T-cell (primary cell): ENCODE results near the gene TMEM123. TPM values are rescaled to one million over a fixed set of nuclear protein-coding genes. Genes with fewer than 3 reads are reported as not detected.

Experiments
- ATAC-seq, 4 experiments: fragments of 200-7000 bp in 3 of 4; fragments of 150-1000 bp in 1 of 4; cut with Tn5 transposase; replicated peaks in 1 of 4; 1 replicate in 3 of 4; 2 replicates in 1 of 4; pipeline ENCODE4 v1.10.0; 2021; ENCODE audit warnings: moderate library complexity in 3 of 4, mild to moderate bottlenecking in 2 of 4, moderate number of reproducible peaks in 1 of 4
- CTCF ChIA-PET, 2 donors: fragments of 300-600 bp; sonication (Branson Sonifier 250); formaldehyde crosslinking; loops; one replicate each; lab custom pipeline; 2022; ENCODE audit warnings: antibody characterized with exemption in 2 of 2; lab: Charles Lee
- POLR2A ChIA-PET, 2 donors: fragments of 300-600 bp; sonication (Branson Sonifier 250); formaldehyde crosslinking; loops; one replicate each; lab custom pipeline; 2022; ENCODE audit warnings: antibody characterized with exemption in 2 of 2; lab: Charles Lee
- DNase-seq, 35 experiments: peaks; one replicate each; pipeline versions ENCODE4 v3.0.0 to v3.0.0-alpha.2; 2013 to 2023
- H3K27ac ChIP-seq: one replicate; pipeline ENCODE4 v1.5.1; 2013; ENCODE audit warnings: low read length
- H3K27me3 ChIP-seq, 2 experiments: replicated peaks in 1 of 2; 1 replicate in 1 of 2; 2 replicates in 1 of 2; pipeline versions ENCODE4 v1.6.1 to v1.7.0; 2013; ENCODE audit warnings: low read length in 1 of 2, mixed read lengths in 1 of 2; ENCODE audit not compliant: control insufficient read depth in 2 of 2, insufficient read depth in 2 of 2; ENCODE audit errors: extremely low read depth in 1 of 2
- H3K36me3 ChIP-seq, 2 donors: 1 replicate in 1 of 2; 2 replicates in 1 of 2; pipeline versions ENCODE4 v1.6.1 to v1.7.0; 2013; ENCODE audit warnings: low read length in 1 of 2; ENCODE audit not compliant: control insufficient read depth in 2 of 2, insufficient read depth in 1 of 2; ENCODE audit errors: extremely low read depth in 1 of 2
- H3K4me1 ChIP-seq, 2 experiments: 1 replicate in 1 of 2; 2 replicates in 1 of 2; pipeline versions ENCODE4 v1.6.1 to v1.7.0; 2013; ENCODE audit warnings: low read length in 2 of 2, mixed read lengths in 1 of 2; ENCODE audit not compliant: insufficient read depth in 2 of 2, control insufficient read depth in 1 of 2; ENCODE audit errors: extremely low read depth in 1 of 2
- H3K4me3 ChIP-seq, 2 donors: 1 replicate in 1 of 2; 2 replicates in 1 of 2; pipeline versions ENCODE4 v1.5.1 to v1.7.0; 2013; ENCODE audit warnings: mild to moderate bottlenecking in 2 of 2, low read length in 1 of 2, moderate library complexity in 1 of 2; ENCODE audit not compliant: control insufficient read depth in 1 of 2; ENCODE audit errors: extremely low read depth in 1 of 2
- H3K9me3 ChIP-seq: 2 replicates; pipeline ENCODE4 v1.7.0; 2013
- H3K27ac Mint-ChIP-seq, 2 donors: one replicate each; pipeline ENCODE4 v1.8.0; 2020 to 2021; ENCODE audit warnings: mild to moderate bottlenecking in 2 of 2, mixed read lengths in 2 of 2
- H3K27me3 Mint-ChIP-seq, 2 donors: one replicate each; pipeline ENCODE4 v1.8.0; 2021 to 2022; ENCODE audit warnings: mixed read lengths in 2 of 2
- H3K36me3 Mint-ChIP-seq: one replicate; pipeline ENCODE4 v1.8.0; 2021; ENCODE audit warnings: mixed read lengths
- H3K4me1 Mint-ChIP-seq, 3 donors: one replicate each; pipeline ENCODE4 v1.8.0; 2020 to 2022; ENCODE audit warnings: mixed read lengths in 3 of 3, mild to moderate bottlenecking in 1 of 3
- H3K4me3 Mint-ChIP-seq, 3 donors: one replicate each; pipeline ENCODE4 v1.8.0; 2020 to 2022; ENCODE audit warnings: mild to moderate bottlenecking in 3 of 3, mixed read lengths in 3 of 3, moderate library complexity in 3 of 3
- H3K9me3 Mint-ChIP-seq, 3 donors: one replicate each; pipeline ENCODE4 v1.8.0; 2020 to 2022; ENCODE audit warnings: mixed read lengths in 3 of 3
- WGBS: methylation state at CpG from one replicate; pipeline ENCODE4 v1.1.5; 2013; ENCODE audit warnings: missing lambda C conversion rate; ENCODE audit not compliant: insufficient coverage; 5-methylcytosine and 5-hydroxymethylcytosine counted together
- total RNA-seq, 35 experiments: library from RNA in 6 of 35; stranded (reverse) in 6 of 35; fragments of 120-200 nt in 1 of 35; gene quantifications; one replicate each; pipeline versions ENCODE4 v1.2.1 to v1.2.4 and lab custom pipeline; 2013 to 2026

Gene TMEM123
- total RNA-seq, 5 donors from 2014 or later (not counting 1 experiment from before 2014, with no cell fraction given), result 361 to 469 (median 428) TPM

DNA sequence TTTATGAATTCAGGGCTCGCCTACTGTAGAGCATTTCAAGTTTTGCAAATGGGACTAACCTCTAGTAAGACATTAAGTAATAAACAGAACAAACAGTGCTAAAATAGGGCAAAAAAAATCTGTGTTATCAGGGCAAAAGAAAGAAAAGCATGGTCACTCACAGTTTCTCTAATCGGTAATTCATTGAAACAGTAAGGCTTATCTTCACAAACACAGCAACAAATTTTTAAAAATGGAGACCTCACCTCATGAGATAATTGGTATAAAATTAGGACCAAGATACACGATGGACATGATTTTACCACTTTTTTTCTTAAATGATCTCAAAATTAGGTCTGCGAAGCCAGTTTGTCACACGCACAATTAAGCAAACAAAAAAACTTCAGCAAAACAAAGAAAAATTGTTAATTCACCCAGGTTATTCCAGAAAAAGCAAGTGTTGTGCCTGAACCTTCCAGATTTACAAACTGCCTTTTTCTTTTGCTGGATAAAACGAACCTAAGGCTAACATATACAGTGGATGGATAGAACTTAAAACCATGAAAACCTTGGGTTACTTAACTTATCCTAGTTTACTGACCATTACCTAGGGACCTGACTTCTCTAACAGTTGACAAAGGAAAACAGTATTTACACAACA is 1.4 kb downstream of the TMEM123 start:
- peak overlapping the region; percentile 96 to 99 (median 96) for H3K4me3 Mint-ChIP-seq
- POLR2A ChIA-PET, result interaction anchor here (0.6 to 1.1 kb wide), 6 partner anchors 21 to 90 kb away, joined by 3 to 6 read pairs (median 3); no protein-coding TSS in a partner anchor
- no peaks in the 10 kb centered on the region for H3K27me3 Mint-ChIP-seq
- H3K4me3 ChIP-seq, result peak overlapping the region; percentile 72 to 95
- peak overlapping the region; percentile 89 to 95 for H3K27ac Mint-ChIP-seq
- no peaks in the 10 kb centered on the region for H3K27me3 ChIP-seq
- 20% methylated on average over 1 of the region's 6 CpGs for WGBS
- CTCF ChIA-PET, result interaction anchor here (0.8 to 1.2 kb wide), 11 partner anchors 23 to 109 kb away, joined by 3 to 8 read pairs (median 4); no protein-coding TSS in a partner anchor
- DNase-seq, result no peak
- H3K4me1 ChIP-seq, result peaks cover 36 to 61% of the 10 kb centered on the region in 2 experiments
- ATAC-seq, result no peak
- no peaks in the 10 kb centered on the region for H3K9me3 ChIP-seq
- peaks cover 27% of the 10 kb centered on the region for H3K36me3 Mint-ChIP-seq
- H3K4me1 Mint-ChIP-seq, result peaks cover 78 to 90% (median 80%) of the 10 kb centered on the region in 3 donors
- peaks cover 0 to 8% of the 10 kb centered on the region in 2 donors for H3K36me3 ChIP-seq
- H3K27ac ChIP-seq, result peak overlapping the region; percentile 79
- no peaks in the 10 kb centered on the region for H3K9me3 Mint-ChIP-seq

DNA sequence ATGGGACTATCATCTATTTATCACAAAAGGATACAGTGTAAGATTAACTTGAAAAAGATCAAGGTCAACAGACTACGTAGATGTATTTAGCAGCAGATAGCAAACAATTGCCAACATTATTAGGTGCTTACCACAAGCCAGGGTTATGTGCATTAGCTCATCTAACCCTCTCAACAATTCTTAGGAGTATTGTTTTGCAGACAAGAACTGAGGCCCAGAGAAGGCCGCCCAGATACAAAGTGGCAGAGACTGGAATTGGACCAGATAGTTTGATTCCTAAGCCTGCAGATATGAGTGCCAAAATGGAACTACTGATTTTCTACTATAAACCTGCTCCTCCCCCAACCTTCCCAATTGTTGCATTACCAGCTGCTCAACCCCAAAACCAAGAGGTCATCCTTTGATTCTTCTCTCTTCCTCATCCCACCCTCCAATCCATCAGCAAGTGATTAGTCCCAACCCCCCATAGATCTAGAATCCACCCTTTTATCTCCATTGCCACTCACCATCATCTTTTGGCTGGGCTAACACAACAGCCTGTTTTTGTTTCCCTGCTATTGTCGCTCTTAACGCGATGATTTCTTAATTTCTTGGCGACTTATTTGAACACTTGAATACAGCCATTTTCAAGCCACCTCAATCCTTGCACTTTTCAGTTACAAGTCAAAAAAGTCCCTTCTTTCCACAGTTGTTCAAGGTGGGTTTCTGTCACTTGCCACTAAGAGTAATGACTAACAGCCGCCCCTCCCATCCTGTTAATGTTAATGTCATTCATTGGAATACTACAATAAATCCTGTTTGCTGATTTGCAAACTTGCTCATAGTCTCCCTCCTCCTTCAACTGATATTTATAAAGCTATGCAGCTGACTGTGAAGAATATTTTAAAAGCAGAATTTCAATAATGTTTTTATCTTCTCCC is 2.7 kb downstream of the TMEM123 start:
- peak overlapping the region; percentile 89 to 95 for H3K27ac Mint-ChIP-seq
- Histone ChIP-seq H3K4me1 (peaks cover 28 to 61% of the 10 kb centered on the region in 2 experiments), H3K4me3 (peak overlapping the region; percentile 35 to 95), H3K9me3 (no peaks in the 10 kb centered on the region), H3K36me3 (peaks cover 4 to 16% of the 10 kb centered on the region in 2 donors), H3K27ac (peak overlapping the region; percentile 32), H3K27me3 (no peaks in the 10 kb centered on the region)
- 95% methylated on average over 4 of the region's 7 CpGs for WGBS
- H3K27me3 Mint-ChIP-seq, result no peaks in the 10 kb centered on the region
- DNase-seq (no peak), ATAC-seq (no peak)
- H3K9me3 Mint-ChIP-seq, result peaks cover 0 to 3% (median 0%) of the 10 kb centered on the region in 3 donors
- ChIA-PET CTCF (interaction anchor here in 1 of 2 donors (0.8 to 1.2 kb wide), 4 partner anchors 9 to 108 kb away, joined by 3 to 4 read pairs (median 3); no protein-coding TSS in a partner anchor), POLR2A (interaction anchor here in 1 of 2 donors (0.8 kb wide), 1 partner anchor 88 kb away, joined by 3 read pairs; no protein-coding TSS in a partner anchor)
- H3K36me3 Mint-ChIP-seq, result peaks cover 40% of the 10 kb centered on the region
- H3K4me1 Mint-ChIP-seq, result peaks cover 83 to 90% (median 83%) of the 10 kb centered on the region in 3 donors
- H3K4me3 Mint-ChIP-seq, result peak overlapping the region; percentile 96 to 99 (median 96)

DNA sequence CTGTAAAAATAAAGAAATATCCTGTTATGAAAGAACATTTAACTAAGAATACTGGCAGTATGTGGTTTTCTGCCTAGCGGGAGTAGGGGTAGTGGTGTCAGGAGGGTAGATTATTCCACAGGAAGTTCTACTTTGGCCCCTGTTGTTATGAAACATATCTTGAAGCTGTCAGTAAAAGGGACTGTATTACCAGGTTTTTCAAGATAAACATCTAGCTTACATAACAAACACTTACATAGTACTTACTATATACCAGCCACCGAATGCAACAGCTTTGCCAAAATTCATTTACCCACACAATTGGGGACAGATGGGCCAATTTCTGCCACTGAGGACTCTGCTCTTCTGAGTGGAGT is 3.7 kb downstream of the TMEM123 start:
- no peaks in the 10 kb centered on the region for H3K27me3 Mint-ChIP-seq
- H3K9me3 Mint-ChIP-seq, result peaks cover 0 to 7% (median 2%) of the 10 kb centered on the region in 3 donors
- Histone ChIP-seq H3K4me1 (peaks cover 23 to 56% of the 10 kb centered on the region in 2 experiments), H3K27me3 (no peaks in the 10 kb centered on the region), H3K4me3 (no peak overlapping the region), H3K27ac (peak overlapping the region; percentile 32), H3K36me3 (peaks cover 4 to 16% of the 10 kb centered on the region in 2 donors), H3K9me3 (no peaks in the 10 kb centered on the region)
- ATAC-seq (no peak), DNase-seq (no peak)
- ChIA-PET CTCF (no interaction called here), POLR2A (interaction anchor here in 1 of 2 donors (0.7 kb wide), 2 partner anchors 106 to 197 kb away, joined by 3 read pairs; no protein-coding TSS in a partner anchor)
- no CpG with 5 or more reads among the region's 2 CpGs for WGBS
- H3K4me1 Mint-ChIP-seq, result peaks cover 80 to 83% (median 80%) of the 10 kb centered on the region in 3 donors
- peaks cover 48% of the 10 kb centered on the region for H3K36me3 Mint-ChIP-seq
- peak overlapping the region; percentile 96 to 99 (median 96) for H3K4me3 Mint-ChIP-seq
- peak overlapping the region; percentile 89 to 95 for H3K27ac Mint-ChIP-seq

DNA sequence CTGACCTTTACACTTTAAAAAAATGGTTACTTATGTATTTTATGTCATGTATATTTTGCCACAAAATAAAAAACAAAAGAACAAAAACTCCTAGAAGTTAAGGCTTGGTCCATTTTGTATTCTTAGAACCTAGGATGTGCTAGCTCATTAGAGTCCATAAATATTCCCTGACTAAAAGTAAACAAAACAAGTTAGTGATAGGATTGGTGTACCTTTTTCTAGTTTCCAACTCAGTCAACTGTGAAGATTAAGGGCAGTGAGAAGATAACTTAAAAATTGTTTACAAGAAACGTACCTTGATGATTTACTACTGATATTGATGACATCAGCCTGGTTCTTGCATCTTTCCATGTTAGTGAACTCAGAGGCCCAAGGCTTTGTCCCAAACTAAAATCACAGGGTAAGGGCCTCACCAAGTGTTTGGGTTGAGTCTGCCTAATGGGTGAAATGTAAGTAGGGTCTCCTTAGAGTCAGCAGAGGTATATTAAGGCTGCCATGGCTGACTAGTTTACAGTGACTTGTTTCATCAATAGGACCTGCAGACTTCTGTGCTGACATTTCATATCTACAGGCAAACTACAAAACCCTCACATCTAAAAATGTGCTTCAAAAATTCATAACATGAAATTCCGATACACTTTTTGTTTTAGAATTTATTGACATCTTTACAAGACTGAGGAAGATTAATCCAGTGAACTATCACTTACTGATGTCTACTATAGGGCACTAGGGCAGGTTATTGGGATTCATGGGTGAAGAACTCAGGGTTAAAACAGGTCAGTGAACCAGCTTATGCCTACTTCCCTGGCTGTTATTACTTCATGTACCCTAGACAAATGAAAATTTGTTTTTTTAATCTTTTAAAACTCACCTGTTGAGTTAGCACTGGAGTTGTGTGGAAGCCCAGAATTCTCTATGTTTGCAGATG is 4.4 kb downstream of the TMEM123 start:
- DNase-seq, result no peak
- Mint-ChIP-seq H3K27ac (peak overlapping the region; percentile 89 to 95), H3K27me3 (no peaks in the 10 kb centered on the region), H3K4me1 (peaks cover 80 to 83% (median 80%) of the 10 kb centered on the region in 3 donors), H3K9me3 (peaks cover 0 to 7% (median 2%) of the 10 kb centered on the region in 3 donors), H3K36me3 (peaks cover 54% of the 10 kb centered on the region), H3K4me3 (peak overlapping the region; percentile 96 to 99 (median 96))
- peaks cover 17 to 50% of the 10 kb centered on the region in 2 experiments for H3K4me1 ChIP-seq
- peaks cover 4 to 16% of the 10 kb centered on the region in 2 donors for H3K36me3 ChIP-seq
- peak overlapping the region; percentile 50 for H3K27ac ChIP-seq
- ATAC-seq, result no peak
- H3K9me3 ChIP-seq, result no peaks in the 10 kb centered on the region
- no peak overlapping the region for H3K4me3 ChIP-seq
- WGBS, result no CpG with 5 or more reads among the region's 2 CpGs
- no peaks in the 10 kb centered on the region for H3K27me3 ChIP-seq
- POLR2A ChIA-PET, result interaction anchor here in 1 of 2 donors (0.7 kb wide), 2 partner anchors 105 to 196 kb away, joined by 3 read pairs; no protein-coding TSS in a partner anchor
- CTCF ChIA-PET, result interaction anchor here in 1 of 2 donors (1.0 kb wide), 1 partner anchor 58 kb away, joined by 3 read pairs; no protein-coding TSS in a partner anchor

DNA sequence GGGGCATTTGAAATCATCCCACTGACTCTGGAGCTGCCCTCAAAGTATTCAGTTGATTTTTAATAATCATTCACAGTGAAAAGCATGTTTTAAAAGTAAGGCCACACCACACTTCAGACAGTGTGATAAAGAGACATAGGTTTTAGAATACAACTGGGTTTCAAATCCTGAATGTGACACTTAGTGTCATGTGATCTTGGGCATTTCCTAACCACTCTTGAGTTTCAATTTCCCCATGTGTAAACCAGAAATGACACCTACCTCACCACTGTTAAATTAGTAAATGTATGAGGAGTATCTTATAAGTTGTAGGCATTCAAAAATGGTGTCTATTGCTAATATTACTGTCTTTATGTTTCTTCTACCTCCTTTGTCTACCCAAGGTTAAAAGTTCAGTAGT is 5.4 kb downstream of the TMEM123 start:
- Mint-ChIP-seq H3K4me3 (peak overlapping the region; percentile 56 to 99 (median 96)), H3K27me3 (no peaks in the 10 kb centered on the region), H3K4me1 (peaks cover 86 to 88% (median 86%) of the 10 kb centered on the region in 3 donors), H3K36me3 (peaks cover 63% of the 10 kb centered on the region), H3K9me3 (peaks cover 0 to 7% (median 2%) of the 10 kb centered on the region in 3 donors), H3K27ac (peak overlapping the region; percentile 89 to 95)
- Histone ChIP-seq H3K4me3 (no peak overlapping the region), H3K9me3 (no peaks in the 10 kb centered on the region), H3K27ac (peak overlapping the region; percentile 50), H3K27me3 (no peaks in the 10 kb centered on the region), H3K36me3 (peaks cover 4 to 16% of the 10 kb centered on the region in 2 donors), H3K4me1 (peaks cover 12 to 48% of the 10 kb centered on the region in 2 experiments)
- ChIA-PET CTCF (interaction anchor here in 1 of 2 donors (1.0 kb wide), 1 partner anchor 57 kb away, joined by 3 read pairs; no protein-coding TSS in a partner anchor), POLR2A (no interaction called here)
- DNase-seq (peak in 1 of 35 experiments; percentile 75), ATAC-seq (peak in 1 of 4 experiments; percentile 7)
